RWPE1 (cell line): ENCODE measurements around the gene ZBTB2.

Experiments used
- CTCF ChIA-PET: fragments of 350-600 bp; sonication (Branson Sonifier 250); formaldehyde crosslinking; extraction: SDS; loops from one replicate; lab custom pipeline; 2021; lab: Yijun Ruan, JAX
- POLR2A ChIA-PET: fragments of 400-600 bp; formaldehyde crosslinking; extraction: SDS; loops from one replicate; lab custom pipeline; 2020; ENCODE audit warnings: antibody characterized with exemption; ENCODE audit not compliant: low non-redundant PET; lab: Yijun Ruan, JAX
- DNase-seq: peaks from one replicate; pipeline ENCODE4 v3.0.0; 2012; ENCODE audit warnings: low spot score
- H3K27ac ChIP-seq: fragments of 450-650 bp; 2 replicates; pipeline ENCODE4 v1.5.1; 2017
- TF ChIP-seq, protein P1 (sequence below): fragments of 450-650 bp; conservative IDR thresholded peaks from 2 replicates; pipeline ENCODE4 v1.5.1; 2017; ENCODE audit warnings: low read depth, mild to moderate bottlenecking

The ZBTB2 gene

DNA sequence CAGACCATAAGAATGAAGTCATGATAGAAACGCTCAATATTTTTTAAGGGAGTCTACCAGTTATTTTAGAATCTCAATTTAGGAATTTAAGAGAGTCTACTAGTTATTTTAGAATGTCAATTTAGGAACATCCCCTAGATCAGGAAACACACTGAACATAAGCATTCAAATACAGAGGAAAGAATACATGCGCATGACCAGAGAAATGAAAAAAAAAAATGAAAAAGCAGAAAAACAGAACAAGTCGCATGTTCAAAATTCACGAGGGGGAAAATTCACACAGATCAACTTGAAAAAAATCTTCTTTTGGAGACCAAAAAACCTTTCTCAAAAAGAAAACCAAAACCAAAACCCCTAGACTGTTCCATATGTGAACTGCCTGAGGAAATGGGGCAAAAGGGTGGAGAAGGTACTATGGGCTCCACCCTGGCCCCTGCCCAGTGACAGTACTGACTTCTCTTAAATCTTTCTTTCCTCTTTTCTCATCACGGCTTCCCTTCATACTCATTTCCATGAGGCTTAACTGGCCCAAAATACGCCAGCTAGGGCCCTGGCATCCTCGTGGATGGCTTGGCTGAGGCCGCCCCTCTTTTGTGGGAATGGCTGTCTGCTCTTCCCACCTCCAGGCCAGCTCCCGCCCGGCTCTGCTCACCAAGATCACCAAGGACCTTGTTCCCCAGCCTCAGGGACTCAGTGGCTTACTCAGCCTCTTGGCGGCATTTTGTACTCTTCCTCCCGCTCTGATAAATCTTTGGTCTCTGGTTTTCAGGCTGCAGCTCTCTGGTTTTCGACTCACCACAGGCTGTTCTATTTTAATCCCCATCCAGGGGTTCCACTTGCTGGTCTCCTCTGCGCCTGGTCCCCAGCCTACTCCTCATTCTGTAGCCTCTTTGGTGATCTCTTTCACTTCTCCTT, 11.2 kb downstream of the ZBTB2 start:
- TF ChIP-seq, protein P1, sequence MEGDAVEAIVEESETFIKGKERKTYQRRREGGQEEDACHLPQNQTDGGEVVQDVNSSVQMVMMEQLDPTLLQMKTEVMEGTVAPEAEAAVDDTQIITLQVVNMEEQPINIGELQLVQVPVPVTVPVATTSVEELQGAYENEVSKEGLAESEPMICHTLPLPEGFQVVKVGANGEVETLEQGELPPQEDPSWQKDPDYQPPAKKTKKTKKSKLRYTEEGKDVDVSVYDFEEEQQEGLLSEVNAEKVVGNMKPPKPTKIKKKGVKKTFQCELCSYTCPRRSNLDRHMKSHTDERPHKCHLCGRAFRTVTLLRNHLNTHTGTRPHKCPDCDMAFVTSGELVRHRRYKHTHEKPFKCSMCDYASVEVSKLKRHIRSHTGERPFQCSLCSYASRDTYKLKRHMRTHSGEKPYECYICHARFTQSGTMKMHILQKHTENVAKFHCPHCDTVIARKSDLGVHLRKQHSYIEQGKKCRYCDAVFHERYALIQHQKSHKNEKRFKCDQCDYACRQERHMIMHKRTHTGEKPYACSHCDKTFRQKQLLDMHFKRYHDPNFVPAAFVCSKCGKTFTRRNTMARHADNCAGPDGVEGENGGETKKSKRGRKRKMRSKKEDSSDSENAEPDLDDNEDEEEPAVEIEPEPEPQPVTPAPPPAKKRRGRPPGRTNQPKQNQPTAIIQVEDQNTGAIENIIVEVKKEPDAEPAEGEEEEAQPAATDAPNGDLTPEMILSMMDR, result no peak
- peak overlapping the region; percentile 30 for H3K27ac ChIP-seq
- CTCF ChIA-PET, result no interaction called here
- POLR2A ChIA-PET, result no interaction called here
- no peak for DNase-seq

DNA sequence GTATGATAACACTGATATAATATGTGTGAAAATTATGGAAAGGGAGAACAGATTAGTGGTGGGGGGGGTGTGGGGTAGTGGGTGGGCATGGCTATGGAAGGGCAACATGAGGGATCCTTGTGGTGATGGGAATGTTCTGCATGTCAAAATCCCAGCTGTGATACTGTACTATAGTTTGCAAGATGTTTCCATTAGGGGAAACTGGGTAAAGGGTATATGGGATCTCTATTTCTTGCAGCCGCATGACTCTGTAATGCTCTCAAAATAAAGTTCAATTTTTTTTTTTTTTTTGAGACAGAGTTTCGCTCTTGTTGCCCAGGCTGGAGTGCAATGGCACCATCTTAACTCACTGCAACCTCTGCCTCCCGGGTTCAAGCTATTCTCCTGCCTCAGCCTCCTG, 14.3 kb downstream of the ZBTB2 start:
- DNase-seq, result no peak
- H3K27ac ChIP-seq, result no peak overlapping the region
- ChIA-PET CTCF (no interaction called here), POLR2A (no interaction called here)
- TF ChIP-seq, protein P1, result no peak

DNA sequence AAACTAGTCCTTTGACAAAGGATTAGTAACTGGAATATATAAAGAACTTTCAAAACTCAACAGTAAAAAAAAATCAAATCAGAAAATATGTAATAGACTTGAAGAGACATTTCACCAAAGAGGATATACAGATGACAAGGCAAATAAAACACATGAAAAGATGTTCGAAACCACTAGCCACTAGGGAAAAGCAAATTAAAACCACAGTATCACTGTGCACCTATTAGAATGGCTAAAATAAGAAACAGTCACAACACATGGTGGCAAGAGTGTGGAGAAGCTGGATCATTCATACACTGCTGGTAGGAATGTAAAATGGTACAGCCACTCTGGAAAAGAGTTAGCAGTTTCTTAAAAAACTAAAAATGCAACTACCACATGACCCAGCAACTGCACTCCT, 14.9 kb downstream of the ZBTB2 start:
- ChIA-PET POLR2A (no interaction called here), CTCF (no interaction called here)
- DNase-seq, result no peak
- H3K27ac ChIP-seq, result no peak overlapping the region
- TF ChIP-seq, protein P1, result no peak

DNA sequence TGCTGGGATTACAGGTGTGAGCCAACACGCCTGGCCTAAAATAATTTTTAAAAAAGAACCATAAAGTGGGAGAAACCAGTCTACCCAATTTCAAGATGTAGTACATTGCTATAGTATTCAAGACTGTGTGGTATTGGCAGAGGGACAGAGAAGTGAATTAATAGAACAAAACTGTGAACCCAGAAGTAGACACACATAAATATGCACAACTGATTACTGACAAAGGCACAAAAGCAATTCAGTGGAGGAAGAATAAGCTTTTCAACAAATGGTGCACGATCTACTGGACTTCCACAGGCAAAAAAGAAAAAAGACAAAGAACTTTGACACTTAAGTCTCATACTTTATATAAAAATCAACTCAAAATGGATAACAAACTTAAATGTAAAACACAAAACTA, 15.5 kb downstream of the ZBTB2 start:
- H3K27ac ChIP-seq, result no peak overlapping the region
- no peak for DNase-seq
- POLR2A ChIA-PET, result interaction anchor here (1.6 kb wide), 1 partner anchor 14 kb away, joined by 3 read pairs; no protein-coding TSS in a partner anchor
- CTCF ChIA-PET, result no interaction called here
- TF ChIP-seq, protein P1, result no peak

DNA sequence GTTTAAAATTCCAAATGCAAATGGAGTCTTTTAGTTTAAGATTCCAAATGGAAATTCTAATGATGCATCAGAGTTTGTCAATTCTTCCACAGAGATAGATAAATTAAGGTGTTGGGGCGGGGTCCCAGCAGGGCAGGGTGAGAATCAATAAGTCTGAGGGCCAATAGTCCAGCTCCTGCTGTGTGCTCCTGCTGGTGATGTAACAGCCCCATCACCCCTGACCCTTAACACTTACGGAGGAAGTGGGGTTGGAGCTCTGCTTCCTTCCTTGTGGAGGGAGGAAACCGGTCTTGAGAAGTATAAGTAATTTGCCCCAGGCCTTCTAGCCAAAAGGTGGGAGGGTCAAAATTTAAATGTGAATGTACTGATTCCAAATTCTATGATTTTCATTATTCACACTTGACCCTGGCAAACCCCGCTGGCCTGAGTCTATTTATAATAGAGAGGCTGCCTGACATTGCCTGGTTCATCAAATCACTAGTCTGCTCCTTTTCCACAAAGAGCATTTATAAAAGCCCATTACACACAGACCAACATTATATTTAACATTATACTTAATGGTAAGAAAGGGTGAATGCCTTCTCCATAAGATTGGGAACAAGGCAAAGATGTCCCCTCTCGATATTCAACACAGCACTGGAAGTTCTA, 17.2 kb downstream of the ZBTB2 start:
- no peak overlapping the region for H3K27ac ChIP-seq
- TF ChIP-seq, protein P1, result no peak
- POLR2A ChIA-PET, result interaction anchor here (1.6 kb wide), 1 partner anchor 16 kb away, joined by 3 read pairs; no protein-coding TSS in a partner anchor

DNA sequence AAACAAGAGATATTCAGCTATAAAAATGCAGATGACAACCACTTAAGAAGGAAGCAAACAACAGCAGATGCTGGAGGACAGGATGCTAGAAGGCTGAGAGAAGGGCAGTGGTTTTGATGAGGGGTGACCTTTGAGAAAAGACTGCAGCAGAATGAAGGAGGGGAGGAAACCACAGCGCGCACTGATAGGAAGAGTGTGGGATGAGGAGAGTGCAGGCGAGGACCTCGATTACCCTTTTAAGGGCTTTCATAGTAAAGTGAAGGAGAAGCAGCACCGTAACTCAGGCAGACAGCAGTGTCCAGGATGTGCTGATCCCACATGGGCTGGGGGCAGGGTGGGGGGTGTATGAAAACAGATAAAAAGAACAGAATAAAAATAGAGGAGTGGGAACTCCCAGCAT, 19.2 kb downstream of the ZBTB2 start:
- POLR2A ChIA-PET, result no interaction called here
- TF ChIP-seq, protein P1, result no peak
- DNase-seq, result no peak
- H3K27ac ChIP-seq, result no peak overlapping the region
- CTCF ChIA-PET, result no interaction called here

More for the DNA sequence above, 17.2 kb downstream of the ZBTB2 start:
- peak; percentile 19 for DNase-seq
- CTCF ChIA-PET, result interaction anchor here (0.5 kb wide), 1 partner anchor 956 kb away, joined by 4 read pairs; no protein-coding TSS in a partner anchor
